ENCODE measurements around the gene ITGA11.

The ITGA11 gene

DNA sequence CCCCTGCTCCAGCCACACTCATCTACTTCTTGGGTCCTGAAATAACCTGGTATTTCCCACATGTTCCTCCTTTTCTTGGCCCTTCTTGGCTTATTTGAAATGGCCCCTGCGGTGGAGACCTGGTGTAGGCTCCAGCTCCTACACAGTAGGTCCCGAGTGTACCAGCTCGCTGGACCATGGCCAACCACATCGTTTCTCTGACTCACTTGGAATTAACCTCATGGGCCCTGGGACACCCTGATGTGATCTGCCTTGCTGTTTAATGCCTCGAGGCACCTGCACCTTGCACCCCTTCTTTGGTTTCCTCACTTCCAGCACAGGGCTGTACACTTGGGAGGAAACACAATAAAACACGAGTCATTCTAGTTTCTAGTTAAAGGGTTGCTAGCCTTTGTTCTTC is 94.1 kb downstream of the ITGA11 start:
- CTCF ChIA-PET: interaction anchor here (0.6 to 0.7 kb wide), 2 partner anchors 37 to 160 kb away, joined by 3 to 4 read pairs; no protein-coding TSS in a partner anchor
- POLR2A ChIA-PET (ENCODE audit: low non-redundant PET): no interaction called here
- TF ChIP-seq, protein P1, sequence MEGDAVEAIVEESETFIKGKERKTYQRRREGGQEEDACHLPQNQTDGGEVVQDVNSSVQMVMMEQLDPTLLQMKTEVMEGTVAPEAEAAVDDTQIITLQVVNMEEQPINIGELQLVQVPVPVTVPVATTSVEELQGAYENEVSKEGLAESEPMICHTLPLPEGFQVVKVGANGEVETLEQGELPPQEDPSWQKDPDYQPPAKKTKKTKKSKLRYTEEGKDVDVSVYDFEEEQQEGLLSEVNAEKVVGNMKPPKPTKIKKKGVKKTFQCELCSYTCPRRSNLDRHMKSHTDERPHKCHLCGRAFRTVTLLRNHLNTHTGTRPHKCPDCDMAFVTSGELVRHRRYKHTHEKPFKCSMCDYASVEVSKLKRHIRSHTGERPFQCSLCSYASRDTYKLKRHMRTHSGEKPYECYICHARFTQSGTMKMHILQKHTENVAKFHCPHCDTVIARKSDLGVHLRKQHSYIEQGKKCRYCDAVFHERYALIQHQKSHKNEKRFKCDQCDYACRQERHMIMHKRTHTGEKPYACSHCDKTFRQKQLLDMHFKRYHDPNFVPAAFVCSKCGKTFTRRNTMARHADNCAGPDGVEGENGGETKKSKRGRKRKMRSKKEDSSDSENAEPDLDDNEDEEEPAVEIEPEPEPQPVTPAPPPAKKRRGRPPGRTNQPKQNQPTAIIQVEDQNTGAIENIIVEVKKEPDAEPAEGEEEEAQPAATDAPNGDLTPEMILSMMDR (conservative IDR thresholded peaks at IDR 0.05; ENCODE audit: low read depth): no peak
- no peak overlapping the region for H3K27ac ChIP-seq
- peak; percentile 17 for DNase-seq (ENCODE audit: low spot score)

DNA sequence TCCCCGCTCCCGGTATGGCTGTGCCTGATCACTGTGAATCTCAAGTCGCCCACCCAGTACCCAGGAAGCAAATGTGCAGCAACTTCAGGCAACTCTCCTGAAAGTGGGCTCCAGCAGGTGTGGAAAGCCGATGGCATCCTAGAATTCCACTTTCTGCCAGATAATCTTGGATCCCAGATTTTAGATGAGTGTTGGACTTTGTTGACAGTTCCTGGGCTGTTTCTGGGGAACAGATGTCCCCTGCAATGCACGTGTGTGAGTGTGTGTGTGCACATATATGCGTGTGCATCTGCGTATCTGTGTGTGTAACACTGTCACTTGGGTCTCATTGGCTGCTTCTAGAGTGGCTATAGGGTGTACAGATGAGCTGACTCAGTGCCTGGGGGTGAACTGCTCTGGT is 95.4 kb downstream of the ITGA11 start:
- no peak overlapping the region for H3K27ac ChIP-seq
- no peak for DNase-seq (ENCODE audit: low spot score)
- ChIA-PET CTCF (interaction anchor here (0.6 to 1.9 kb wide), 2 partner anchors 30 to 1033 kb away, joined by 3 to 7 read pairs; no protein-coding TSS in a partner anchor), POLR2A (ENCODE audit: low non-redundant PET) (no interaction called here)
- TF ChIP-seq, protein P1 (conservative IDR thresholded peaks at IDR 0.05; ENCODE audit: low read depth): no peak

DNA sequence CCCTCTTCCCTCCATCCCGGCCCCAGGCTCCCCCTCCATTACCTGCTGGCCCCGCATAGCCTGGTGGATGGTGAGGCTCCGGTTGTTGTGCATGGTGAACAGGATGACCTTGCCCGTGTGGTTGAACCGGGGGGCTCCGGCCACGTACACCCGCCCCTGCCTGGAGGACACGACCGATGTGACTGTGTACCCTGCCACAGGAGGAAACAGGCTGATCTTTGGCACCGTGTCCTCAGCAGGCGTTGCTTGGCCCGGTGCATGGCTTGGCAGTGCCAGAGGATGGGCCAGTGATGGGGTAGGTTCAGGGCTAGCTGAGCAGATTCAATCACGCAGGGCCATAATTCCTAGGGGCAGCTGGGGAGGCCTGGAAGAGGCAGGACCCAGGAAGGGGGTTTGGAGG is 96.3 kb downstream of the ITGA11 start:
- DNase-seq (ENCODE audit: low spot score): no peak
- POLR2A ChIA-PET (ENCODE audit: low non-redundant PET): no interaction called here
- CTCF ChIA-PET: interaction anchor here (1.9 kb wide), 1 partner anchor 30 kb away, joined by 7 read pairs; no protein-coding TSS in a partner anchor
- TF ChIP-seq, protein P1 (conservative IDR thresholded peaks at IDR 0.05; ENCODE audit: low read depth): no peak
- H3K27ac ChIP-seq: peak overlapping the region; percentile 64

DNA sequence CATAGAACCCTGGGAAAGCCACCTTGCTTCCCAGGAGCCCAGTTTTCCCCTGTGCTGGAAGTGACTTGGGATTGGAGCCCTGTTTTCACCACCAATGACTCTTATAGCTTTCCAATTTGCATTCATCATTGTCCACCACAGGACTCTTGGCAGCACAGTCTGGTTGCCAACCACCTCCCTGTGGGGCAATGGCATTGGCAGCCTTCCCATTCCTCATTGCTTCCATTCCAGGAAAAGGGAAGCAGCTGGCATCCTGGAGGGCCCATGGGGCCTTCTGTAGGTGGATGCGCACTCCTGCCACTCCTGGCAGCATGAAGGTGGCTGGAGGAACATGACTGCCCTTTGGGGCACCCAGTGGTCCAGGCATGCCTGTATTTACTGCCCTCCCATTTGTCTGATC is 96.7 kb downstream of the ITGA11 start:
- CTCF ChIA-PET: interaction anchor here (1.7 kb wide), 1 partner anchor 29 kb away, joined by 4 read pairs; no protein-coding TSS in a partner anchor
- POLR2A ChIA-PET (ENCODE audit: low non-redundant PET): interaction anchor here (0.6 kb wide), 1 partner anchor 41 kb away, joined by 3 read pairs; no protein-coding TSS in a partner anchor
- peak overlapping the region; percentile 64 for H3K27ac ChIP-seq
- DNase-seq (ENCODE audit: low spot score): peak; percentile 36
- TF ChIP-seq, protein P1 (conservative IDR thresholded peaks at IDR 0.05; ENCODE audit: low read depth): no peak

DNA sequence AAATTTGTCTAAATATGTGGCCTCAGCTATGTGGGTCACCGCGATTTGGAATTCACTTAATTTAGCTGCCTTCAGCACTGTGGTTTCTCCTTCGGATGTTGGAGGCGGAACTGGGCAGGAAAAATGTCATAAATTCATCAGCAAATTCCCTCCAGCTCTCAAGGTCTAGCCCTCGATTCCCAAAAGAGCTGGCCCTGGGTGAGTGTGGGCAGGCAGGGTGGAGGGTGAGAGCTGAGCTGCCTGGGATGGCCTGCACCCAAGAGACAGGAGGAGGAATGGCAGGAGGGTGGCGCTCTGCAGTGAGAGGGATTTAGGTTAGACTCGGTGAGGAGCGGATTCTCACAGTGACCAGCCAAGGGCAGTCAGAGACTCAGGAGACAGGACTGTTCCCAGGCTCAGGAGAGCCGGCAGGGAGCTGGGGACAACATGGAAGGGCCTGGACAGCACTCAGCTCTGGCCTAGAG is 97.3 kb downstream of the ITGA11 start:
- no peak for DNase-seq (ENCODE audit: low spot score)
- ChIA-PET POLR2A (ENCODE audit: low non-redundant PET) (interaction anchor here (0.6 kb wide), 1 partner anchor 41 kb away, joined by 3 read pairs; no protein-coding TSS in a partner anchor), CTCF (interaction anchor here (0.7 to 1.7 kb wide), 2 partner anchors 28 to 146 kb away, joined by 3 to 4 read pairs; no protein-coding TSS in a partner anchor)
- peak overlapping the region; percentile 64 for H3K27ac ChIP-seq
- TF ChIP-seq, protein P1 (conservative IDR thresholded peaks at IDR 0.05; ENCODE audit: low read depth): no peak

DNA sequence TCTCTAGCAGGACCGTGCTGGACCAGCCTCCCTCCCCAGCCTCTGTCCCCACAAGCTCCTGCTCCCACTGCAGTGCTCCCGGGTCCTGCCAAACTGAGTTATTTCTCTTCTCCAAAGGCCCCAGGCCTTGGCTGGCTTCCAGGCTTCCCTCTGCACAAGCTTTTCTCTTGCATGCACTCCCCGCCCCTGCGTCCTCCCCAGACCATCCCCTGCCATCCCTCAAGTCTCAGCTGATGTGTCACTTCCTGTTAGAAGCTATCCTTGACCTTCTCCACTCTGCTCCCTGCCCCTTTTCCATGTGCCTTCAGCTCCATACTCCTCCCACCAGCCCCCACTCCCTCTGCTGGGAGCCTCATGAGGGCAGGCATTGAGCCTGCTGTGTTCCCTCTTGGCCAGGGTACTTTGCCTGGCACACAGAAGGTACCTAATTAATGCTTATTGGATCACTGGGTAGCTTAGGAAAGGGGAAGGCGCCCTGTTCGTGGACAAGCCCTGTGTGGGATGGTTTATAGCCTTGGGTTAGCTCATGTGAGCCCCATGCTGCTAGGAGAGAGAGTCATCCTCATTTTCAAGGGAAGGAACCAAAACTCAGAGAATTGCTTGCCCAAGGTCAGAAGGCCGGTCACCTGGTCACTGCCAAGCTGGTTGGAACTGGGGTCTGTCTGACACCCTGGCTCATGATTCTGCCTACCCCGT is 98.0 kb downstream of the ITGA11 start:
- POLR2A ChIA-PET (ENCODE audit: low non-redundant PET): no interaction called here
- TF ChIP-seq, protein P1 (conservative IDR thresholded peaks at IDR 0.05; ENCODE audit: low read depth): no peak
- peak overlapping the region; percentile 20; the same call in 1 of the 2 replicates for H3K27ac ChIP-seq
- peak; percentile 40 for DNase-seq (ENCODE audit: low spot score)
- CTCF ChIA-PET: interaction anchor here (0.6 to 1.7 kb wide), 4 partner anchors 18 to 220 kb away, joined by 3 to 4 read pairs (median 3); no protein-coding TSS in a partner anchor

Data from RWPE1 (cell line).